Ovary (tissue), 3 donors: ENCODE results near the gene SLC41A1.

Experiments
- POLR2A ChIP-seq: fragments of 450-650 bp; IDR thresholded peaks from one replicate; pipeline ENCODE4 v1.6.1; 2017; ENCODE audit warnings: antibody characterized with exemption, mild to moderate bottlenecking, moderate library complexity
- TF ChIP-seq, protein P1 (sequence below), 3 donors: fragments of 450-650 bp in 2 of 3; fragments of 200-600 bp in 1 of 3; IDR thresholded peaks; one replicate each; pipeline versions ENCODE4 v1.5.1 to v1.8.0; 2016 to 2022; ENCODE audit warnings: antibody characterized with exemption in 3 of 3, mild to moderate bottlenecking in 1 of 3
- donor health status: DM: no; HTN: no; CAD: no.

DNA sequence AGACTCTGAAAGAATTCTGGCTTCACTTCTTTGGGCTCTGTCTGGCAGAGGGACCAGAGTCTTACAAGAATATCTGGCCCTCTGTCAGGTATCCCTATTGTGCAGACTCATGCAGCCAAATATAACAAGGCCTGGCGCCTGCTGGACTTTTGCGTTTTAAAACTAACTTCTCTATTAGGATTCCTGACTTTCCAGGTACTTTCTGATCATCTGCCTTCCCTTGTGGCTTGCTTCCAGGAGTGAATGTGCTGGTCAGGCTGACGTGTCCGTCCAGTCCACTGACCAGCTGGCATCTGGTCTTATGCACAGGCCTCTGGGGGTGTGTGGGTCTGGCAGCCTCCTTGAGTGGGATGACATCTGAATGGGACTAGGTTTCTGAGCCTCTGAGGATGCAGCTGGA lies 29.1 kb downstream of the SLC41A1 start:
- TF ChIP-seq, protein P1, sequence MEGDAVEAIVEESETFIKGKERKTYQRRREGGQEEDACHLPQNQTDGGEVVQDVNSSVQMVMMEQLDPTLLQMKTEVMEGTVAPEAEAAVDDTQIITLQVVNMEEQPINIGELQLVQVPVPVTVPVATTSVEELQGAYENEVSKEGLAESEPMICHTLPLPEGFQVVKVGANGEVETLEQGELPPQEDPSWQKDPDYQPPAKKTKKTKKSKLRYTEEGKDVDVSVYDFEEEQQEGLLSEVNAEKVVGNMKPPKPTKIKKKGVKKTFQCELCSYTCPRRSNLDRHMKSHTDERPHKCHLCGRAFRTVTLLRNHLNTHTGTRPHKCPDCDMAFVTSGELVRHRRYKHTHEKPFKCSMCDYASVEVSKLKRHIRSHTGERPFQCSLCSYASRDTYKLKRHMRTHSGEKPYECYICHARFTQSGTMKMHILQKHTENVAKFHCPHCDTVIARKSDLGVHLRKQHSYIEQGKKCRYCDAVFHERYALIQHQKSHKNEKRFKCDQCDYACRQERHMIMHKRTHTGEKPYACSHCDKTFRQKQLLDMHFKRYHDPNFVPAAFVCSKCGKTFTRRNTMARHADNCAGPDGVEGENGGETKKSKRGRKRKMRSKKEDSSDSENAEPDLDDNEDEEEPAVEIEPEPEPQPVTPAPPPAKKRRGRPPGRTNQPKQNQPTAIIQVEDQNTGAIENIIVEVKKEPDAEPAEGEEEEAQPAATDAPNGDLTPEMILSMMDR (IDR thresholded peaks at IDR 0.05) = no peak
- TF ChIP-seq POLR2A = no peak
